Measurements from ENCODE around the gene IGSF8. TPM values are rescaled to one million over a fixed set of nuclear protein-coding genes. Genes with fewer than 3 reads are reported as not detected.
"Not testable (repeated sequence)": the region's sequence is repeated elsewhere in the genome, so short reads cannot be mapped to it uniquely, and the experiment has no call there.

IGSF8 gene
- total RNA-seq, 2 donors from 2014 or later: 20.6 to 25.8 TPM

DNA sequence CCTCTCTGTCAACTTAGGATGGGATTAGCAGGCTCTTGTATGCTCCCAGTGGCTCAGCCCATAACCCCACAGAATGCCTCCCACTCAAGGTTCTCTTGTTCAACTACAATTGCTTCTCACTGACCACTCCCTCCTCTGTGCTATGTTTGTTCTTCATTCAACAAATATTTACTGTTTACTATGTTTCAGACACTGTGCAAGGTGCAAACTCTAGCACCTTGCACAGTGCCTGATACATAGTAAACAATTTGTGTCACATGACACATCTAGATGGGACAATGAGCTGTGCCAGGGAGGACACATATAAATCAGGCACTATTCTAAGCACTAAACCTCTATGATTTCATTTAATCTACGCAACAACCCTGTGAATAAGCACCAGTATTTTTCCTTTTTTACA lies 32.5 kb upstream of the IGSF8 start:
- no peak for DNase-seq (ENCODE audit: low spot score)
- no peaks in the 10 kb centered on the region for H3K36me3 Mint-ChIP-seq
- H3K4me1 Mint-ChIP-seq (ENCODE audit: low read depth in 2 of 2): no peaks in the 10 kb centered on the region
- ATAC-seq: no peak
- no peak overlapping the region for H3K27ac Mint-ChIP-seq
- H3K27me3 Mint-ChIP-seq: peaks cover 25 to 37% of the 10 kb centered on the region in 2 donors
- no peak overlapping the region for H3K4me3 Mint-ChIP-seq
- no peaks in the 10 kb centered on the region for H3K9me3 Mint-ChIP-seq

DNA sequence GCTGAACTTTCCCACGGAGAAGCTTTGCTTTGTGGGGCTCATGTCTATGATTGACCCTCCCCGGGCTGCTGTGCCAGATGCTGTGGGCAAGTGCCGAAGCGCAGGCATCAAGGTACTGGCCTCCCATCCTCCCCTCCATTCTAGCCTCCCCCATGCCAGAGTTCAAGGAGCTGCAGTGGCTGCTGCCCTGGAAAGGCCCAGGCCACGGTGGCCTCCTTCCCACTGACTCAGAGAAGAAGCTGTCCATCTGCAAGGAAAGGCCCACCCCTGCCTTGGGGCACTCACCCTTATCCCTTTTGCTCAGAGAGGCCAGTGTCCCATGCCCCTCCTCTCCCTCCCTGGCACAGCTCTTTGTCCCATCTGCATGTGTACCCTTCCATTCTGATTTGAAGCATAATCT lies 32.1 kb upstream of the IGSF8 start:
- H3K4me1 Mint-ChIP-seq (ENCODE audit: low read depth in 2 of 2): no peaks in the 10 kb centered on the region
- H3K27me3 Mint-ChIP-seq: peaks cover 25 to 37% of the 10 kb centered on the region in 2 donors
- no peak overlapping the region for H3K27ac Mint-ChIP-seq
- no peak overlapping the region for H3K4me3 Mint-ChIP-seq
- no peaks in the 10 kb centered on the region for H3K36me3 Mint-ChIP-seq
- DNase-seq (ENCODE audit: low spot score) (no peak), ATAC-seq (no peak)
- no peaks in the 10 kb centered on the region for H3K9me3 Mint-ChIP-seq

DNA sequence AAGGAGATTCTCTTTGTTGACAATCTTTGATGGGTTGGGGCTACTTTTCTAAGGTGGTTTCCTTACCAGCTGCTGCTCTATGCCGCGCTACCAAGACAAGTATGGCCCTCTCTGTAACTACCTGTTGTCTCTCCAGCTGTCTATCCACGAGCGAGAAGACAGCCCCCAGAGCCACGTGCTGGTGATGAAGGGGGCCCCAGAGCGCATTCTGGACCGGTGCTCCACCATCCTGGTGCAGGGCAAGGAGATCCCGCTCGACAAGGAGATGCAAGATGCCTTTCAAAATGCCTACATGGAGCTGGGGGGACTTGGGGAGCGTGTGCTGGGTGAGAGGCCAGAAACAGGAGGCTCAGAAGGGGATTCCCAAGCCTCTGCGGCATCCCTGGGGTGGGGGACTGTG lies 31.5 kb upstream of the IGSF8 start:
- no peak for DNase-seq (ENCODE audit: low spot score)
- peaks cover 23 to 37% of the 10 kb centered on the region in 2 donors for H3K27me3 Mint-ChIP-seq
- H3K9me3 Mint-ChIP-seq: no peaks in the 10 kb centered on the region
- H3K4me1 Mint-ChIP-seq (ENCODE audit: low read depth in 2 of 2): no peaks in the 10 kb centered on the region
- no peaks in the 10 kb centered on the region for H3K36me3 Mint-ChIP-seq
- H3K4me3 Mint-ChIP-seq: no peak overlapping the region
- H3K27ac Mint-ChIP-seq: no peak overlapping the region
- ATAC-seq: no peak

DNA sequence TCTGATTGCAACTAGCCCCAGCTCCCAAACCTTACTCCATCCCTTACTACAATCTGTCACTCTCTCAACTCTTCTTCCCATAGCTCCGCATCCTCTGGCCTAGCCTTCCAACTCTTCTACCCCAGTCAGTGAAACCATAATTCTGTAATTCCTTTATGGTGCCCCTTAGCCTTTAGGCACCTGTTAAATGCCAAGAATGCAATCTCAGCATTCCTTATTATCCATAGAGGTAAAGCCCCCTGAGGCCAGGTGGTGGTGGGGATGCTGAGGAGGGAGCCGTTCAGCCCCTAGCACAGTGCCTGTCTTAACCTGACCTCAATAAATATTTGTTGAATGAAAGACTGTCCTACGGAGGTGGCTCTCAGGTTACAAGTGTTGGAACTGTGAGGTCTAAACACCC lies 31.1 kb upstream of the IGSF8 start:
- DNase-seq (ENCODE audit: low spot score): no peak
- no peak for ATAC-seq
- Mint-ChIP-seq H3K27ac (no peak overlapping the region), H3K4me3 (no peak overlapping the region), H3K9me3 (no peaks in the 10 kb centered on the region), H3K4me1 (ENCODE audit: low read depth in 2 of 2) (no peaks in the 10 kb centered on the region), H3K27me3 (peaks cover 20 to 37% of the 10 kb centered on the region in 2 donors), H3K36me3 (no peaks in the 10 kb centered on the region)

DNA sequence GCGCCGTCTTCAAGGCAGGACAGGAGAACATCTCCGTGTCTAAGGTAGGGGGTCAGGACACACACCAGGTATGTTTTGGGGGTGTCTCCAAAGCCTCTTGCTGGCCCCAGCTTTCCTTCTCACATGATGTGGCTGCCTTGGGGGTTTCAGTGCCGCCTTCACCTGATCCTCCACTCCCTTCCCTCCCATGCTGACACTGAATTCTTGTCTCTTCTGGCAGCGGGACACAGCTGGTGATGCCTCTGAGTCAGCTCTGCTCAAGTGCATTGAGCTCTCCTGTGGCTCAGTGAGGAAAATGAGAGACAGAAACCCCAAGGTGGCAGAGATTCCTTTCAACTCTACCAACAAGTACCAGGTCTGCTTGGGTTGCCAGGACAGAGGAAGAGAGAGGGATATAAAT lies 30.6 kb upstream of the IGSF8 start:
- H3K36me3 Mint-ChIP-seq: no peaks in the 10 kb centered on the region
- no peaks in the 10 kb centered on the region for H3K4me1 Mint-ChIP-seq (ENCODE audit: low read depth in 2 of 2)
- DNase-seq (ENCODE audit: low spot score) (no peak), ATAC-seq (no peak)
- no peak overlapping the region for H3K4me3 Mint-ChIP-seq
- H3K27ac Mint-ChIP-seq: no peak overlapping the region
- peaks cover 21 to 32% of the 10 kb centered on the region in 2 donors for H3K27me3 Mint-ChIP-seq
- H3K9me3 Mint-ChIP-seq: no peaks in the 10 kb centered on the region

DNA sequence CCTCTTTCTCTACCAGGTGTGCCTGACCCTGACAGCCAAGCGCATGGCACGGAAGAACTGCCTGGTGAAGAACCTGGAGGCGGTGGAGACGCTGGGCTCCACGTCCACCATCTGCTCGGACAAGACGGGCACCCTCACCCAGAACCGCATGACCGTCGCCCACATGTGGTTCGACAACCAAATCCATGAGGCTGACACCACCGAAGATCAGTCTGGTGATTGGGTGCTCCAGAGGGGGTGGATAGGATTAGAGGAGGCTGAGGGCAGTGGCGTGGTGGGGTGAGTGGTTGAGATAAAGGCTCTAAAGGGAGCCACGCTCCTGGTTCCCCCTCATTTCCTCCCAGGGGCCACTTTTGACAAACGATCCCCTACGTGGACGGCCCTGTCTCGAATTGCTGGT lies 30.2 kb upstream of the IGSF8 start:
- H3K4me1 Mint-ChIP-seq (ENCODE audit: low read depth in 2 of 2): no peaks in the 10 kb centered on the region
- ATAC-seq (no peak), DNase-seq (ENCODE audit: low spot score) (no peak)
- H3K4me3 Mint-ChIP-seq: no peak overlapping the region
- no peak overlapping the region for H3K27ac Mint-ChIP-seq
- H3K9me3 Mint-ChIP-seq: no peaks in the 10 kb centered on the region
- peaks cover 20 to 28% of the 10 kb centered on the region in 2 donors for H3K27me3 Mint-ChIP-seq
- H3K36me3 Mint-ChIP-seq: no peaks in the 10 kb centered on the region

DNA sequence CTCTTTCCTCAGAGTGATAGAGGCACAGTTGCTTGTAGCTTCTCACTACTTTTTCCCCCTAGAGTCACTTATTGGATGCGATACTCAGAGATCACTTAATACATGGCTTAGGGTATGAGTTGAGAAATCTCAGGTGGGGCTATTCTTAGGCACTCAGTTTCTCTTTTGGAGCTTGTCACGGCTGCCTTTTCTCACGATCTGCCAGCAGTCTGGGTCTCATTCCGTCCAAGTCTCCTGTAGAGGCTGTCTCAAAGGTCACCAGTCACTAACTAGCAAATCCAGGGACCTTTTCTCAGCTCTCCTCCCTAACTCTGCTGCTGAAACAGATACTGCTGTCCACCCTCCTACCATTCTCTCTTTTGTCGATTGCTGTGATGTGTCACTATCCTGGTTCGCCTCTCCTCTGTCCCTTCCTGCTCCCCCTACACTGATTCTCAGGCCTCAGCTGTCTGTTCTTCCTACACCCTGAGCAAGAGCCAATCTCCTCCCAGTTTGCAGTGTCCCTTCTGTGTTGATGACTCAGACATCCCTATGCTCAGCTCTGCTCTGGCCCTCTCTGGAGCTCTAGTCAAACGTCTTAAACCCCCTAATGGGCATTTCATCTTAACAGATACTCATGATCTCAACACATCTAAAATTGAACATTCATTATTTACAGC lies 29.6 kb upstream of the IGSF8 start:
- H3K27me3 Mint-ChIP-seq: peaks cover 18 to 22% of the 10 kb centered on the region in 2 donors
- H3K9me3 Mint-ChIP-seq: no peaks in the 10 kb centered on the region
- no peaks in the 10 kb centered on the region for H3K4me1 Mint-ChIP-seq (ENCODE audit: low read depth in 2 of 2)
- no peak overlapping the region for H3K4me3 Mint-ChIP-seq
- no peak overlapping the region for H3K27ac Mint-ChIP-seq
- no peak for DNase-seq (ENCODE audit: low spot score)
- no peaks in the 10 kb centered on the region for H3K36me3 Mint-ChIP-seq
- ATAC-seq: no peak

DNA sequence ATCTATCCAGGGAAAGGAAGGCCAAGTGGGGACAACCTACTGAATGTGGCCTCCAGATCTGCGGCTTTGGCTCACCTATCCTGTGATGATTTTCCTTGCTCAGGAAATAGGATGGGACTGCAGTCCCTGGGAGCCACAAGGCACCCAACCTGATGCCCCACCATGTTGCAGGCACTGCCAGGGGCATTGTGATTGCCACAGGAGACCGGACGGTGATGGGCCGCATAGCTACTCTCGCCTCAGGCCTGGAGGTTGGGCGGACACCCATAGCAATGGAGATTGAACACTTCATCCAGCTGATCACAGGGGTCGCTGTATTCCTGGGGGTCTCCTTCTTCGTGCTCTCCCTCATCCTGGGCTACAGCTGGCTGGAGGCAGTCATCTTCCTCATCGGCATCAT lies 29.0 kb upstream of the IGSF8 start:
- Mint-ChIP-seq H3K4me1 (ENCODE audit: low read depth in 2 of 2) (no peaks in the 10 kb centered on the region), H3K9me3 (no peaks in the 10 kb centered on the region), H3K27me3 (peaks cover 12 to 16% of the 10 kb centered on the region in 2 donors), H3K27ac (no peak overlapping the region), H3K36me3 (no peaks in the 10 kb centered on the region), H3K4me3 (no peak overlapping the region)
- DNase-seq (ENCODE audit: low spot score): no peak
- ATAC-seq: no peak

DNA sequence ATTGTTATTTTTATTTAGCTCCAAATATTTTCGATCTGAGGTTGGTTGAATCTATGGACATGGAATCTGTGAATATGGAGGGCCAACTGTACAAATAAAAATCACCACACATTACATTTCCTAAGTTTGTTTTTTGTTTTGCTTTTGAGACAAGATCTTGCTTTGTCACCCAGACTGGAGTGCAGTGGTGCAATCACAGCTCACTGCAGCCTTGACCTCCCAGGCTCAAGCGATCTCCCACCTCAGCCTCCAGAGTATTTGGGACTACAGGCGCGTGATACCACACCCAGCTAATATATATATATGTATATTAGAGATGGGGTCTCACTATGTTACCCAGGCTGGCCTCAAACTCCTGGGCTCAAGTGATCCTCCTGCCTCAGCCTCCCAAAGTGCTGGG lies 27.9 kb upstream of the IGSF8 start:
- not testable (repeated sequence) for ATAC-seq; H3K27ac Mint-ChIP-seq; H3K4me1 Mint-ChIP-seq (ENCODE audit: low read depth in 2 of 2); H3K36me3 Mint-ChIP-seq; H3K27me3 Mint-ChIP-seq; DNase-seq (ENCODE audit: low spot score); H3K4me3 Mint-ChIP-seq; H3K9me3 Mint-ChIP-seq

DNA sequence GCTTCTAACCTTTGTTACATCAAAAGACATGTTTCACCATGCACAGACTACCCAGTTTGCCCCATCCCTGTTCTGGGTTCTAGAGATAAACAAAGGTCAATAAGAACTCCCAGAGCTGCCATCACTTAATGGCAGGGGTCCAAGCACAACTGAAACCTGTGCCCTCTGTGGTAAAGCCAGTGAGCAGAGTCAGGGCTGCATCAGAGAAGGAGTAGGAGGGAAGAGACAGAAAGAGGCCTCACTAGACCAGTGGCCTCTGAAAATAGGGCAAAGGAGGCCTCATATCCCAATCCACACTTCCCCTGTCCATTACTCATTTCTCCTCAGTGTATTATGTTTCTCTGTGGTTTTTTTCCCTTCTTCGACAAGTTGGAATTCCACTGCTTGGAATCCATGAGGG lies 27.3 kb upstream of the IGSF8 start:
- no peak overlapping the region for H3K4me3 Mint-ChIP-seq
- H3K27ac Mint-ChIP-seq: no peak overlapping the region
- peaks cover 6 to 8% of the 10 kb centered on the region in 2 donors for H3K27me3 Mint-ChIP-seq
- no peaks in the 10 kb centered on the region for H3K4me1 Mint-ChIP-seq (ENCODE audit: low read depth in 2 of 2)
- no peaks in the 10 kb centered on the region for H3K9me3 Mint-ChIP-seq
- no peaks in the 10 kb centered on the region for H3K36me3 Mint-ChIP-seq
- ATAC-seq (no peak), DNase-seq (ENCODE audit: low spot score) (no peak)

DNA sequence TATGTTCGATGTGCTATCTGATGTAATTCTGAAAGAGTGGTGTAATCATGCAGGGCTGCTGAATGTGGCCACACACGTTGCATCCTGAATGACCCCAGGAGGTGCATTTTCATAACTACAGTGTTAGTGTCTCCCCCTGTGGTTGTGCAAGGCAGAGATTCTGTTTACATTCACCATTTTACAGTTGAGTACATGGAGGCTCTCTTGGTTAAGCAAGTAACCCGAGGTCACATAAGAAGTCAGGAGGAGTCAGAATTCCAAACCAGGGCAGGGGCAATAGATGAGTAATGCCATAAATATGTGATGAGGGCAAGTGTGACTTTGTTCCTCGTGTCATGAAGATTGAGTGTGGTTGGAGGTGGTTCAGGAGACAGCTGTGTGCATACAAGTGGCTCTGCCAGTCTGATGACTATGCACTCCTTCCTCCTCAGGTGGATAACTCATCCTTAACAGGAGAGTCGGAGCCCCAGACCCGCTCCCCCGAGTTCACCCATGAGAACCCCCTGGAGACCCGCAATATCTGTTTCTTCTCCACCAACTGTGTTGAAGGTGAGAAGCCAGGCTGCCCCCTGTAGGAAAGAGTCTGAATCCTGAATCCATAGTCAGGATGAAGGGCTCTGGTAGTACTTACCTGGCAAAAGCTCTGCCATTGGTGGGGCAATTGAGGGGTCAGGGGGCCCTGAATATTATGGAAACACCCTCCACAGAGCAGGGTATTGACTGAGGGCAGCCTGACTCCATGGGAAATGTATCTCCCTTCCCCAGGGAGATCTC lies 26.5 kb upstream of the IGSF8 start:
- Mint-ChIP-seq H3K36me3 (no peaks in the 10 kb centered on the region), H3K27me3 (peaks cover 6 to 8% of the 10 kb centered on the region in 2 donors), H3K27ac (no peak overlapping the region), H3K4me3 (no peak overlapping the region), H3K9me3 (no peaks in the 10 kb centered on the region), H3K4me1 (ENCODE audit: low read depth in 2 of 2) (no peaks in the 10 kb centered on the region)
- no peak for ATAC-seq
- DNase-seq (ENCODE audit: low spot score): no peak

DNA sequence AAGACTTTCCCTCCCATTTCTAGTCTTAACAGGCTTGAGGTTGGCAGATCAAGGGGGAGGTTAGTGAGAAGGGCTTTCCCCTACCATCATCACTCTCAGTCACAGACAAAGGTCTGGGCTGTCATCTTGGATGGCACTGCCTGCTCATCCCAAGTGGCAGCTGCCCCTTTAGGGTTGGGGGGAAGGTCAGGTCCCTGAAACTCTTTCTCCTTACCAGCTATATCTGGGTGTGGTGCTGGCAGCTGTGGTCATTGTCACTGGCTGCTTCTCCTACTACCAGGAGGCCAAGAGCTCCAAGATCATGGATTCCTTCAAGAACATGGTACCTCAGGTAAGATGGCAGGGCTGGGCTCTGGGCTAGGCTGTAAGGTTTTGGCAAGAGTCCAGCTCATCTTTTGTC lies 25.3 kb upstream of the IGSF8 start:
- Mint-ChIP-seq H3K9me3 (no peaks in the 10 kb centered on the region), H3K27ac (no peak overlapping the region), H3K4me3 (no peak overlapping the region), H3K27me3 (peaks cover 6 to 8% of the 10 kb centered on the region in 2 donors), H3K4me1 (ENCODE audit: low read depth in 2 of 2) (no peaks in the 10 kb centered on the region), H3K36me3 (no peaks in the 10 kb centered on the region)
- ATAC-seq (no peak), DNase-seq (ENCODE audit: low spot score) (no peak)

DNA sequence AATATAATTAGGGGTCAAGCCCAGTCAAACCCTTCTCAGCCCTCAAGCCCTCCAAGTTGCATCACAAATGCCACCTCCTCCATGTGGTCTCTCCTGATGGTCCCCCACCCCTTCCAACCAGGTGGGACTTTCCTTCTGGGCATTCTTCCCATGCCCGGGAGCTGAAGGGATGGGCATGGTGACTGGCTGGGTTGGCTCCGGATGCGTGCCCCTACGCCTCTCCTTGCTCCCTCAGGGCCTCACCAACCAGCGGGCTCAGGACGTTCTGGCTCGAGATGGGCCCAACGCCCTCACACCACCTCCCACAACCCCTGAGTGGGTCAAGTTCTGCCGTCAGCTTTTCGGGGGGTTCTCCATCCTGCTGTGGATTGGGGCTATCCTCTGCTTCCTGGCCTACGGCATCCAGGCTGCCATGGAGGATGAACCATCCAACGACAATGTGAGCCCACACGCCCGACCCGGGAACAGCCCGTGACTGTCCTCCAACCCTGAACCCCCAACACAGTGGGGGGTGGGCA lies 24.6 kb upstream of the IGSF8 start:
- Mint-ChIP-seq H3K36me3 (no peaks in the 10 kb centered on the region), H3K4me1 (ENCODE audit: low read depth in 2 of 2) (no peaks in the 10 kb centered on the region), H3K27me3 (peaks cover 9 to 10% of the 10 kb centered on the region in 2 donors), H3K27ac (no peak overlapping the region), H3K4me3 (no peak overlapping the region), H3K9me3 (no peaks in the 10 kb centered on the region)
- ATAC-seq (no peak), DNase-seq (ENCODE audit: low spot score) (no peak)

DNA sequence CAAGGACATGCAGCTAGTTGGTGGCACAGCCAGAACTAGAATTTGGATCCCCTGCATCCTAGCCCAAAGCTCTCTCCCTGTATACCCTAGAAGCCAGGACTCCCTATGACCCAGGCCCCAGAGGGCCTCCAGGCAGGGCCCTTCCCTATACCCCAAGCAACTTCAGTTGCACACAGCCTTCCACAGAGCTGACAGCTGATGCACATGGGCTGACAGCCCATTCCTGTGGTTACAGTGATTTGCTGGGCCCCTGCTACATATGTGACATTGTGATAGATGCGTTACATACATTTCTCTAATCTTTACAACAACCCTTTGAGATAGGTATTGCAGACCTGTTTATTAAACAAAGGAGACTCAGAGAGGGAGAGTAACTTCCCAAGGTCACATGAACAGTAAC lies 23.0 kb upstream of the IGSF8 start:
- H3K27me3 Mint-ChIP-seq: peaks cover 6 to 14% of the 10 kb centered on the region in 2 donors
- no peaks in the 10 kb centered on the region for H3K9me3 Mint-ChIP-seq
- H3K4me1 Mint-ChIP-seq (ENCODE audit: low read depth in 2 of 2): no peaks in the 10 kb centered on the region
- no peak overlapping the region for H3K4me3 Mint-ChIP-seq
- DNase-seq (ENCODE audit: low spot score) (no peak), ATAC-seq (no peak)
- no peak overlapping the region for H3K27ac Mint-ChIP-seq
- H3K36me3 Mint-ChIP-seq: no peaks in the 10 kb centered on the region

Measured in natural killer cell treated with Interleukin-12 subunit alpha and Interleukin-12 subunit beta and Interleukin-15 and Interleukin-18, amount 100 ng/mL, for 72 hours (primary cell).